Activated T-cell treated with anti-CD3 and anti-CD28 coated beads, Interleukin-2, amount 50 U/mL, for 1 hour (primary cell): ENCODE measurements around the gene ZBTB21.
"Not testable (repeated sequence)": the region's sequence is repeated elsewhere in the genome, so short reads cannot be mapped to it uniquely, and the experiment has no call there.

Experiments
- DNase-seq: peaks from one replicate; pipeline ENCODE4 v3.0.0-alpha.2; 2020

The ZBTB21 gene

DNA sequence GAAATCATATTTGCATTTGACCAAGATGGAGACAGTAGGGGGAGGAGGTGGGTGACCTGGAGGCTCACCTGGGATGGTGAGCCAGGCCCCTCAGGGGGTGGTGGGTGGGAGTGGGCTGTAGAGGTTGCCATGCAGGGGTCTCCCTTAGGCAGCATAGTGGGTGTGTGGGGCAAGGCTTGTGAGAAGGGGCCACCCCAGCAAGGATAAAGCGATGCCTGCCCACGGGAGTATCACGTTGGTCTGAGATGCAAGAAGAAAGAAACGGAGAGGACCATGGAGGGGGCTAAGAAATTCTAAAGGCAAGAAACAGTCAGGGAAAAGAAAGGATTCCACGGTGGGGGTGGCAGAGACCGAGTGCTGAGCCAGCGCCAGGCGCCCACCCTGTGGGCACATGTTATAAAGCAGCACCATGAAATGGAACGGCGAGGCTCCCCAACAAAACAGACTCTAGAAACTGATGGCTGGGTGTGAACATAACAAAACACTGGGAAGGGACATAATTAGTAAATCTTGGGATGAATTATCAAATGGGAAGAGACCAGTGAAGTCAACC is 44.6 kb downstream of the ZBTB21 start:
- no peak for DNase-seq

DNA sequence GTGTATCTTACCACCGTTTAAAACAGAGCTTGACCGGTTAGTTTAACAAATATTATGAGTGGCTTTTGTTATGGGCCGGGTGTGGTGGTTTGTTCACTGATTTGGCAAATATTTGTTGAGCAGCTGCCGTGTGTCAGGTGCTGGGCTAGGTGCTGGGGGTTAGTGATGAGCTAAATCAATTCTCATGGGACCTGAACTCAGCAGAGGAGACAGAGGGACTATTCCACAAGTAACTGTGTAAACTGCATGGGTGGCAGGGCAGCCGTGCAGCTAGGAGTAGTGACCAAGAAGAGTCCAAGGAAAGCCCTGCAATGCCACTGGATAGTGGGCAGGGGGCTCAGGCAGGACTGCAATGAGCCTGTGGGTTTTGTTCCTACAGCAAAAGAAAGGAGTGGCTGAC is 45.1 kb downstream of the ZBTB21 start:
- no peak for DNase-seq

DNA sequence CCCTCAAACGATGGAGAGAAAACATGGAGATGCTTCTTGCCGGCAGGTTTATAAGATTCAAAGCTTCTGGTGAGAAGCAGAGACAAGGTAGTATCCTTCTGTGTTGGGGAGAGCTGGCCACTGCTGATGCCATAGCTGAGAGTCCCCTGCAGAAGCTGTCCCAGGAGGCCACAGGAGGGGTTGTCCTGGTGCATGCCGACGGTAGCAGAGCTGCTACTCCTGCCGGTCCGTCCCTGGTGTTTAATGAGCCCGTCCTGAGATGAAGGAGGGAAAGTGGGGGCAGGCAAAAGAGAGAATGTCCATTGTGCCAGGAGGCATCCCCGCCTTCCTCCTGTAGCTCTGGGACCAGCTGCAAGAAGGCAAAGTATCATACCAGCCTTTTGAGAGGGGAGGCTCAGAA is 46.0 kb downstream of the ZBTB21 start:
- DNase-seq: no peak

DNA sequence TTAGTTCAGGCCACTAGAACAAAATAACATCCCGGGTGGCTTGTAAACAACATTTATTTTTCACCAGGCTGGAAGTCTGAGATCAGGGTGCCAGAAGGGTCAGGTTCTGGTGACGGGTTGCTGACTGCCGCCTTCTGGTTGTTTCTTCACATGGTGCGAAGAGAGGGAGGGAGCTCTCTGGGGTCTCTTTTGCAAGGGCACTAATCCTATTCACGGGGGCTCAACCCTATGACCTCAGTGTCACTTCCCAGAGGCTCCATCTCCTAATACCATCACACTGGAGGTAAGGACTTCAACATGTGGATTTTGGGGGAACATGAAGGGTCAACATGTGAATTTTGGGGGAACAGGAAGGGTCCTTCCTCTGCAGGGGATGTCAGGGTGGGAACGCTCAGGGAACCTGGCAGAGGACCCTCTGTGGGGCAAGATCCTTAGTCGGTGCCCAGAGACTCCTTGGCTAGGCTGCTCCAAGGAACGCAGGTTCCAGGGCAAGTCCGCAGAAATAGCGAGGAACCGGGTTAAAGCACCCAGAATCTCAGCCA is 47.7 kb downstream of the ZBTB21 start:
- no peak for DNase-seq

DNA sequence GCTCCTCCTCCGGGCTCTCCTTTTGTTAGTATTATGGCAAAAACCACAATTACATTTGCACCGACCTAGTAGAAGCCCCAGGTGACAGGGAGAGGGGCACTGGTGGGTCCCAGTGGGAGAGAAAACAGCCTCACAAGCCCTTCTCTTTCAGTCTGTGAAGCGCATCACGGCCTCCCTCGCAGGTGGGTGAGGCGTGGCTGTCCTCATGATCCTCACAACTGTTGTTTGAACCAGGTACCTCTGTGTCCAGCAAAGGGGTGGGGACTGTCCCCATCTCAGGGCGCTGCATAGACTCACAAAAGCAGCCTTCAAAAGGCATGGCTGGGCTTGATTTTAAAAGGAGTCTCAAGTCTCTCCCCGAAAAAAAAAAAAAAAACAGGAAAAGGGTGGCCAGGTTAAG is 48.4 kb downstream of the ZBTB21 start:
- no peak for DNase-seq

DNA sequence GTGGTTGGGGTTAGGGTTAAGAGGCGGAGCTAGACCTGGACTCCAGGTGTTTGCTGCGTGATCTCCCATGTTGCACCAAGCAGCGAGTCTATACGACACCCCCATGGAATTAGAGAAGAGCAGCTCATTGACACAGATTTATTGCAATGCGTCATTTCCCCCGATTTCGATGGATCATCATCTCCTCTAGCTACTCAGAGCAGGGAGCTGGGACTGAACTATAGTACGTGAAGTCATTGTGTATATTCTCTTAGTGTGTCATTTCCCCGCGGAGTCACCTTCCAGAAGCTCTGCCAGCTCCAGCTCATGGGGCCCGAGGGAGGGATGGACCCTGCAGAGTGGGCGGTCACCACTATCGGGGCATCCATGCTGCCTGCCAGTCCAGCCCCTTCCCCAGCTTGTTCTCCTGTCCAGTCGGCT is 48.9 kb downstream of the ZBTB21 start:
- no peak for DNase-seq

DNA sequence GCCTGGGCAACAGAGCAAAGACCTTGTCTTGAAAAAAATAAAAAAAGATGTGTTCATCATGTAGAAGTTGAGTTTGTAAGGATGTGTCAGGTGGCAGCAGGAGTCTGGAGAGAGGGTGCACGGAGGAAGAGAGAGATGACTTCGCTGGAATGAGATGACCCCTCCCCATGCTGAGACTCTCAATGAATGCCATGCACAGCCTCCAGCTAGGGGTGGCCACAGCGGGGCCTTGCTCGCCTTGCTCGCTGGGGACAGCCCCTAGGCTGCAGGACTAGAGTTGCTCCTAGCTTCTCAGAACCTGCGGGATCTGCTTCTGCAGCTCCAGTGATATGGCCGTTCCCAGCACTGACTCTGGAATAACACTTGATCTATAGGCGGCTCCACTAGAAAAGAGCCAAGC is 49.8 kb downstream of the ZBTB21 start:
- DNase-seq: no peak

DNA sequence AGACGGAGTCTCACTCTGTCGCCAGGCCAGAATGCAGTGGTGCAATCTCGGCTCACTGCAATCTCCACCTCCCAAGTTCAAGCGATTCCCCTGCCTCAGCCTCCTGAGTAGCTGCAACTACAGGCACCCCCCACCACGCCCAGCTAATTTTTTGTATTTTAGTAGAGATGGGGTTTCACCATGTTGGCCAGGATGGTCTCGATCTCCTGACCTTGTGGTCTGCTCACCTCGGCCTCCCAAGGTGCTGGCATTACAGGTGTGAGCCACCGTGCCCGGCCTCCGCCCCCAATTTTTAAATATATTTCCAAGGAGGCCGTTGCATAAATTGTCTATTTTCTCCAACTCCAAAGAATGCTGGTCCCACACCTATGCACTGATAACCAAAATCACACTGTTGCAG is 50.5 kb downstream of the ZBTB21 start:
- DNase-seq: not testable (repeated sequence)

DNA sequence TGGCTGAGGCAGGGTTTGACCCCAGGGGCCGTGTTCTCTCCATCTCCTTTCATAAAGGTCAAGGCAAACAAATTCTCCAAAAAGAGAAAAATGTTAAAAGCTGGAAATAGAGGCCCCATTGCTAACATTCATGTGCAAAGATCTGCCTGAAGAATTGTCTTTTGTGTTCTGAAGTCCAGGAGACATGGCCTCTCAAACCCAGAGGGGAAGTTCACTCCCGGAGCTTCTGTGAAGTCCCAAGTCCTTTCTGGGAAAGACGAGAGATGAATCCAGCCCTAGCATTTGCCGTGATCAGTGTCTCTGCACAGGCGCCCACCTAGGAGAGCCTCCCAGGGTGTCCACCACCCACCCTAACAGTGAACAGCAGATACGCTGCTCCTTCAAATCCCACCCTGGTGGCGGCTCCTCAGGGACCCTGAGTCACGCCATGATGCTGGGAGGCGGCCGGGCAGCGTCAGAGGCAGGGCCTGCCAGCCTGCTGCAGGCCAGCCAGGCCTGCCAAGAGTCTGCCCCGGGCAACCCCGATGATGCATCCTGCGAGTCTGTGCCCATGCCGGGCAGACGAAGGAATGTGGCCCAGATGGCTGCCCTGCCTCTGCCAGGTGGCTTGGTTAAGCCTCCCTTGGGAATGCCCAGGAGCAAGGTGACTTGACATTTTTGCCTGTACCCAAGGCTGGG is 51.1 kb downstream of the ZBTB21 start:
- DNase-seq: no peak

DNA sequence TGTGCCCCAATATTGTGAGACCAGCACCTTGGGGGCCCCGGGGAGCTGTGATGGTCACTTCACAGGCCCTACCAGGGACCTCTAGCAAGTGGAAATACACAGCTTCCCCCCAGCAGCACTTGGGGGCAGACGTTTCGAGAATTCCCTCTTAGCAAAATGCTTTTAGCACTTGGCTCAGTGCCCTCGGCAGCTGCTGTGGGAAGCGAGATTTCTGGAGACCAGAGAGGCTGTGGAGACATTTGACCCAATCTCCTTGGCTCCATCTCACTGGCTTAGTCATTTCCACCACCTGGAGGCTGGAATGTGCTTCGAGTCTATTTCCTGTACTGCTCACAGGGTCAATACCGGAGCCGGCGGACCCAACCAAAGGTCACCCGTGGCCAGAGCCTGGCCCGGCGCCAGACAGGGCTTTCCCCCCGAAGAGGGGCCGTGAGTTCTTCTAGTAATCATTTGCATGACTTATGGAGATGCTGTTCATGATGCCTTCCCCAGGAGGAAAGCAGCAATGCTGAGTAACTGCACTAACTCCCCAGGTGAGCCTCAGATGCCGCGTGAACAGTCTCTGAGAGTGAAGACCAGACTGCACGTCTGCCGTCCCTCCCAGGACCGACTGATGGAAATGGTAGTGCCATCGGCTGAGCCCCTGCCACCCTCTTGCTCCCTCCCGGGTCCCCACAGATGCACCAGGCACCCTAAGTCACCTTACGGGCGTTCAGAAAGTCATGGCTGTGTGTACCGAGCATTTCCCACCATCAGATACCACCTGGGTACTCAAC is 52.0 kb downstream of the ZBTB21 start:
- DNase-seq: no peak

DNA sequence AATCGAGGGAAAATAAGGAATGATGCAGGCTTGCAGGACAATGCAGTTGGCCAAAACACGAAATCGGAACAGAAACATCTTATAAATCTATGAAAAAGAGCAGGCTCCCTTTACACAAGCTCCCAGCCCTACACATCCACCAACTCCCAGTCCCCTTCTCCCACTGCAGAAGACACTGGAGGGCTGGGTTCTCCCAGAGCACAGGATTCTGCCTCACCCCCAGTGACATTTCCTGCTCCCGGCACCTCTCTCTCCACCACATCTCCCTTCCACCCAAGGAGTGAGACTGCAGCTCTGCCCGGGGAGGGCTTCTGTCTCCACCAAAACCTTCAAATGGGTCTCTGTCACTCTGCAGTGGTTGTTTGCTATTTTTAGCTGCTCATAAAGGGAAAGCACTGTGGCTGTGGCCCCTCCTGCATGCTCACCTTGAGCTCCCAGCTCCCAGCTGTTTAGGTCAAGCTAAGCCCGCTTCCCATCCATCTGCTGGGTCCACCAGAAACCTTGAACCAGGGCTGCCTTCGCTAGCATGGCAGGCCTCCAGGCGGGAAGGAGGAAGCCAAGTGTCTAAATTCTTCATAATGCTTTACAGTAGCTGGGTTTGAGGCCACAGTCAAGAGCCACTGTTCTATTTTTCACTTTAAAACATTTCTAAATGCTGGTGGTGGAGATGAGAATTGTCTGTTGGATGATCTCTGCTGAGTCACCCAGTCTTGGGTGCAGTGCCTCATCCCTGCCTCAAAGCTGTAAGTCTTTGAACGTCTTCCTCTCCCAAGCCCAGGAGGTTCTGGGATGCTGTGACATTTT is 53.0 kb downstream of the ZBTB21 start:
- no peak for DNase-seq

DNA sequence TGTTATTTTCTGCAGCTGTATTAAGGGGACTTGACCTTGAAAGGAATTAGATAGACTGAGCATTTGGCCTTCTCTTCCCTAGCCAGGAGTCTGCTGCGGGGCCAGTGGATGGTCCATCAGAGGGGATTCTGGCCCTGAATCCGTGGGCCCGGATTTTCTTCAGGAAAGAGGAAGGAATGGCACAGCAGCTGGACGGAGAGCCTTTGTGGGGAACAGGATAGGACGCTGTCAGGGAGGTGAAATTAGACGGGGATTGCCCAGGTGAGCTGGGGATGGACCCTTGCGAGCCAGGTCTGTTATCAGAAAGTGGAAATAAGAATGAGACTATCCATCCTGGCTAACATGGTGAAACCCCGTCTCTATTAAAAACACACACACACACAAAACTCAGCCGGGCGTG is 54.6 kb downstream of the ZBTB21 start:
- DNase-seq: no peak

DNA sequence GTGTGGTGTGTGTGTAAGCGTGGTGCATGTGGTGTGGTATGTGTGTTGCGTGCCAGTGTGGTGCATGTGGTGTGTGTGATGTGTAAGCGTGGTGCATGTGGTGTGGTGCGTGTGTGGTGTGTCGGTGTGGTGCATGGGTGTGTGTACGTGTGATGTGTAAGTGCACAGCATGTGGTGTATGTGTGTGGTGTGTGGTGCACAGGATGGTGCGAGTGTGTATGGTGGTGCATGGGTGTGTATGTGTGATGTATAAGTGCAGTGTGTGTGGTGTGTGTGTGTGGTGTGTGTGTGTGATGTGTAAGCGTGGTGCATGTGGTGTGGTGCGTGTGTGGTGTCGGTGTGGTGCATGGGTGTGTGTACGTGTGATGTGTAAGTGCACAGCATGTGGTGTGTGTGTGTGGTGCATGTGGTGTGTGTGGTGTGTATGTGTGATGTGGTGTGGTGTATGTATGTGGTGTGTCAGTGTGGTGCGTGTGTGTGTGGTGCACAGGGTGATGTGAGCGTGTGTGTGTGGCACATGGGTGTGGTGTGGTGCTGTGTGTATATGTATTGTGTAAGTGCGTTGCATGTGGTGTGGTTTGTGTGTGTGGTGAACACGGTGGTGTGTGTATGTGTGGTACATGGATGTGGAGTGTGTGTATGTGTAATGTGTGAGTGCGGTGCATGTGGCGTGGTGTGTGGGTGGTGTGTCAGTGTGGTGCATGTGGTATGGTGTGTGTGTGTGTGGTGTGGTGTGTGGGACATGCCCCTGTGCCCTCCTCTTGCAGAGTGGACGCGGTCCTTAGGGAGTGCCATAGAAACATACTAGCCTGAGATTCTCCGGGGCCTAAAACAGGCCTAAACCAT is 55.3 kb downstream of the ZBTB21 start:
- DNase-seq: no peak

DNA sequence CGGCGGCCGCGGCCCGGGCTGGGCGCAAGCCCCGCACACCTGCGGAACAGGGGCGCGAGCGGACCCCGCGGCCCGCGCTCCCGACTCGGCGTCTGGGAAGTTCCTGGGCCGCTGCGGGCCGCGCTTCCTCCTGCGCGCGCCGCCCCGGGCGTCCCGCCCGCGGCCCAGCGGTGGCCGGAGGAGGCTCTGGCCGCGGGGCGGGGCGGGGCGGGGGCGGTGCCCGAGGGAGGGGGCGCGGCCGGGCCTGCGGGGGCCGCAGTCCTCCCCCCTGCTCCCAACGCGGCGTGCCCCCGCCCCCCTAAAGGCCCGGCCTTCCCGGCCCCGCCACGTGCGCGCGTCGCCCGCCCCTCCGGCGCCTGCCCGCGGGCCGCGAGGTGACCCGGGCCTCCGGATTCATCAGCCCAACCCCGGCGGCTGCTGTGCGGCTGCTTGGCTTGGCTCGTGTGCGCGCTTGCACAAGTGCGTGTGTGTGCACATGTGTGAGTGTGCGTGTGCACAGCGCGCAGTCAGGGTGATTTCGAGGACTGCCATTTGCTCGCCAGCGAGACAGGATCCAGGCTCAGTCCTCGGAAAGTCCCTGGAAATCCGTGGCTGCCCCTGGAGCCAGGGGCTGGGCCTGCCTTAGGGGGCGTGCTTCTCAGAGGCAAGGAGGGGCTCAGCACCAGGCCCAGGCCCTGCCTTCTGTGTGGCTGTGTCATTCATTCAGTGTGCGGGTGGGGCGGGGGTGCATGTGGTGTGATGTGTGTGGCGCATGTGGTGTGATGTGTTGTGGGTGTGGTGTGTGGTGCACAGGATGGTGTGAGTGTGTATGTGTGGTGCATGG is 56.1 kb downstream of the ZBTB21 start, which contains the start of gene C2CD2:
Gene C2CD2, minus strand, starts transcription at position 188 of the 823 bp plus-strand sequence. CDS start 370 bp downstream, outside the sequence.
- DNase-seq: no peak

DNA sequence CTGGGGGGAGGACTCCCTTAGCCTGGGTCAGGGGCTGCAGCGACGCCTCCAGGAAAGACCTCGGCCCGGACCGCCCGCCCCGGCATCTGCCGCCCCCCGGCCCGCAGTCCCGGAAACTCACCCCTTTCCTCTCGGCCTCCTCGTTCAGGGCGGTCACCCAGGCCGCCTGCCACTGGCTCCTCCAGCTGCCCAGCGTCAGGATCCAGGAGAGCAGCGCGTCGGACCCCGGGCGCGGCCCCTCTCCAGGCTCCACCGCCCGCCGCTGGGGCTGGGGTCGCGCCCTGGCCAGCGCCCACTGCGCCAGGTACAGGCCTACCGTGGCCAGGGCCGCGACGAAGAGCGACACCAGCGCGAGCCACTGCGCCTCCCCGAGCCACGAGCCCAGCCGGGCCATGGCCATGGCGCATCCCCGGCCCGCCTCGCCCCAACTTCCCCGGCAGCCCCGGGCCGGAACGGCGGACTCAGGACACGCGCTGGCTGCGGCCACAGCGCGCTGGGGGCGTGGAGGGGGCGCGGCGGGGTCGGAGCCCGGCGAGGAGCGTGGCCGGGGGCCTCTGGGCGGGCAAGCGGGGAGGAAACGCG is 56.8 kb downstream of the ZBTB21 start:
- no peak for DNase-seq

DNA sequence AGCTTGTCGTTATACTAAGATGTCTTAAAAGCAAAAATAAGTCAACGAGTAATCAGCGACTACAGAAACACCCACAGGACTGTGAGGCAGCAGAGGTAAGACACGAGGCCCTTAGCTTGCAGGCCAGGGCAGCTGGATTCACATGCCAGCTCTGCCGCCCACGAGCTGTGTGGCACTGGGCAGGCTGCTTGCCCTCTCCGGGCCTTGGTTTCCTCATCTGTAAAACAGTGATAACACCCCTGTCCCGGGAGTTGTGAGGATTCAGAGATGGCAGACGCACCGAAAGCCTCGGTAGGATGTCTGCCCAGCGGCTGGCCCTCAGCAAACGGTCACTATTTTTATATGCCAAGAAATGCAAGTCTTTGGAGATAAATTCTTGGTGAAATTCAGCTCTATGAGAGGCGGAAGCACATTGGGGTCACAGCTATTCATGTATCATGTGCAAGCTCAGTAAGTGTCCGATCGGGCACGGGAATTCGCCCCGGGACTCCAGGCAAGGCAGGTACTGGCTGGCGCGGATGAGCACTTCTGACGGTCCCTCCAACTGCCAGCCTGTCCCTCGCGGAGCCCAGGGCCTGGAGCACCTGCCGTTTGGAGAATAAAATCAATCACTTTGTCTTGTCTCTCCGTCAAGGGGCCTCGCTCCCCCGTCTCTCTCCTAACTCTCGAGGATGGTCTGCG is 57.5 kb downstream of the ZBTB21 start:
- no peak for DNase-seq

DNA sequence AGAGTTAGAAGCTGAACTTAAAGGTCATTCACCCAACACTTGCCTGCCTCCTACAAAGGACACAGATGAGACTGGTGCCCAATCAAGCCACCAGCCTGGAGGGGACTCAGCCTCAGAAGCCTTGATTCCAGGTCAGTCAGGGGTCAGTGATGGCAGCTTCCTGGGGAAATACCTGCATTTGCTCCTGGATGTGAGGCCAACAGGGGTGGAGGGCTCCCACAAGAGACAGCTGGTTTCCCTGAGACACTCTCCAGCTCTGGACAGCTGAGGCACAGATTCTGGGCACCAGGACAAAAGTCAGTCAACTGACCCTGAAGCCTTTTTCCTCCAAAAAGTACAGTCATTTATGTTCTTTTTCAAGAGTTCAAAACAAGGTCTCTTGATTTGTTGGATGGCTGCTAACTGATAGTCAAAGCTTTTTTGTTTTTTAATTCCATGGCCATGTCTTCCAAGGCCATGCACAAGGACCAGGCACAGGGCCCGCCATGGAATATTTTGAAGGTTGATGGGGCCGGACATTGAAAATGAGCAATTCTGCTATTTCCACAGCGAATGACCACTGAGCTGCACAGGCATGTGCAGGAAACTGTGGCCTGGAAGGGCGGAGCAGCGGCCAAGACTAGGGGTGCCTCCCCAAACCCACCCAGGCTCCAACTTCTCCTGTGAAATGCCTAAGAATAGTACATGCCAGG is 58.1 kb downstream of the ZBTB21 start:
- no peak for DNase-seq

DNA sequence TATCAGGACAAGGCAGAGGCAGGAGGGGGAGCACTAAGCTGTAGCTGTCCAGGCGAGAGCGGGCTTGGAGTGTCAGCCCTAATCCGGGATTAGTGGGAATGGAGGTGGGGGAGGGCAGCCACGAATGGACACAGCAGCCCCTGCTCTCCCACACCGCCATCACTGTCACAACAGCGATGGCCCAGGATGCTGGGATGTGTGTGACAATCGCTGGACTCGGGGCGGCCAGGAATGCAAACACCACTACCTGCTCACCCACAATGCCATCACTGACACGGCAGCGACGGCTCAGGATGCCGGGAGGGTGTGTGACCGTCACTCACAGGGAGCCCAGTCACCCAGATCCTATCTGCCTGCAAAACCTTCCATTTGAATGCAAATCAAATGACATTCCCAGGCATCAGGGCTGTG is 59.2 kb downstream of the ZBTB21 start:
- no peak for DNase-seq

DNA sequence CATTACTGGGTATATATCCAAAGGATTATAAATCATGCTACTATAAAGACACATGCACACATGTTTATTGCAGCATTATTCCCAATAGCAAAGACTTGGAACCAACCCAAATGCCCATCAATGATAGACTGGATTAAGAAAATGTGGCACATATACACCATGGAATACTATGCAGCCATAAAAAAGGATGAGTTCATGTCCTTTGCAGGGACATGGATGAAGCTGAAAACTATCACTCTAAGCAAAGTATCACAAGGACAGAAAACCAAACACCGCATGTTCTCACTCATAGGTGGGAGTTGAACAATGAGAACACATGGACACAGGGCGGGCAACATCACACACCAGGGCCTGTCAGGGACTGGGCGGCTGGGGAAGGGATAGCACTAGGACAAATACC is 60.5 kb downstream of the ZBTB21 start:
- not testable (repeated sequence) for DNase-seq
